Superior temporal gyrus (tissue), 1 donor: ENCODE results near the gene ABCF2.

Source experiments
- DNase-seq: peaks from one replicate; pipeline ENCODE4 v3.0.0-alpha.2; 2016; ENCODE audit errors: extremely low spot score

The ABCF2 gene

DNA sequence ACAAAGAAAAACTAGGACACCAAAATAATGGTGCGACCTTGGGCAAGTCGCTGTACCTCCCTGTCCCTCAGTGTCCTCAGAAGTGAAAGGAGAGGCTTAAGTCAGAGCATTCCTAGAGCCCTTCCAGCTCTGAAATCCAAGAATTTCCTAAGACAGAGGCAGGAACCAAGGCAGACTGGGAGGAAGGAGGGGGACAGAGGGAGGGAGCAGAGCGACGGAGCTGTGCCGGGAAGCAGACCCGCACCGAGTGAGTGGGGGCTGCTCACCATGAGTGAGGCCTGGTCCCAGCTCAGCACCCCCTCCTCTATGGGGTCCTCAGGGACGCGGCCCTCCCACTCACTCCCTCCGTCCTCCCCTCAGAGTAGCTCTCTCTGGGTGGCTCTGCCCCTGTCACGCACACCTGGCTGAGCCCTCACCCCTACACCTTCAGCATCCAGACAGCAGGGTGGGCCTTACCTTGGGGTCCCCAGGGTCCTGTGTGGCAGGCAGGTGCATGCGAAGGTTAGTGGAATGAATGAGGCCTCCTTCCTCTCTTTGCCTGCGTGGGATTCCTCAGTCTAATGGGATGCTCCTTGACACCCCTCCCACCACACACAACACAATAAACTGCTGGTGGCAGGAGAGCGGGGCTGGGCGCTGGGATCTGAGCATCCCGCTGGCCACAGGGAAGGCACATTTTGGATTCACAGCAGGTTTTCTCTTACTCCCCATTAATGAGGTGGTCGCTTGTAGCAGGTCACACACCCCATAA, 26.1 kb upstream of the ABCF2 start:
- no peak for DNase-seq

DNA sequence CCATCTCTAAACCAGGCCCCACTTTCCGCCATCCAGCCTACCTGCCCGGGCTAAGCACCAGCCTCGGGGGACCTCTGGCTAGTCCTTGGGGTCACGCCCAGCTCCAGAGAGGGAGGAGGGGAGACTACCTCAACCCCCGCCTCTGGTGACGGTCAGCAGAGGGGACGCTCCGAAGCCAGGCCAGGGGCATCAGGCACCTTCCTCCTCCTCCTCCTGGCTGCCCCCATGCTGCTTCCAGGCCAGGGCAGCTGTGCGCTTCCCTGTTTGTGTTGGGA, 25.5 kb upstream of the ABCF2 start:
- DNase-seq: no peak

DNA sequence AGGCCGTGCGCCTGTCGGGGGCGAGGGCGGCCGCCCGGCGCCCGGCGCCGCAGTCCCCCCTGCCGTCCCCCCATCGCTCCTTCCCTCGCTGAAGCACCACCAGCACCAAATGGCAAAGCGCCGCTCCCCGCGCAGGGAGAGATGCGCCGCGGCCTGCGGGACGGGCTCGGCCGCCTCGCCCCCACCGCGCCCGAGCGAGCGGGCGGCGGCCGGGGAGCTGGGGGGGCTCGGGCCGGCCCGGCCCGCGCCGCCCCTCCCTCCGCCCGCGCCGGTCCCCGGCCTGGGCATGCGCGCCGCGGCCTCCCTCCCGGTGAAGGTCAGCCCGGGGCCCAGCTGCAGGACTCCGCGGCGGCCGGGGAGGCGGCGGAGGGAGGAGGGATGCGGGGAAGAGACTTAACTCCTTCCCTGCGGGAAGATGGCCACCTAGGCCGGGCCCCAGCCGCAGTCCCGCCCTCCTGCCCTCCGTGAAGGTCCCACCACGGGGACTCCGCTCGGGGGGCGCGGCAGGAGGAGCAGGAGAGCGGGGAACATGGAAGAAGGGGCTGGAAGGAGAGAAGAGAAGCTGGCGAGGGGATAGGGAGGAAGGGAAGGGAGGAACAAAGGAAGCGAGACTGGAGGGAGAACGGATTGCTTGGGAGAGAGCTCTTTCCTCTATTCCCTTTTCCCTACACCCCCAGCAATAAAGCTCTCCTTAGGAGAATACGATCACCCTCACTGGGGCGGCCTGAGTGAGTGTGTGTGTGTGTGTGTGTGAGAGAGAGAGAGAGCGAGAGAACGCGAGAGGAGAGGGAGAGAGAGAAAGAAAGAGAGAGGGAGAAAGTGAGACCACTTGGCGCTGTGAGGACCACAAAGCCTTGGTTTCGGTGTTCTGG, 24.9 kb upstream of the ABCF2 start:
- peak; percentile 71 for DNase-seq

DNA sequence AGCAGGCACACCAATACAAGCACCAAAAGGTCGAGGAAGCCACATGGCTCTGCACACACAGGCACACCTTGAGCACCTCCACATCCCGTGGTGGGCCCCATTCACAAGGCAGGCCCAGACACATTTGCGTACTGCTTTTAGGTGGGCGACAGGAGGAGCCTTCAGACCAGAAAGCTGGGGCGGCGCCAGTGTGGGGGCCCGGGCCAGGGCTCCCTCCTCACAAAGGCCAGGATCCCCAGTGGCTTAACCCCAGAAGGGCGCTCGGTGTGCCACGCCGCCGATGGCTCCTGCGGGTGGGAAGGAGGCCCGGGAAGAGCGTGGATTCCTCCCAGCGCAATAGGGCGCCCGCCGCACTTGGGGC, 24.3 kb upstream of the ABCF2 start:
- DNase-seq: peak; percentile 38

DNA sequence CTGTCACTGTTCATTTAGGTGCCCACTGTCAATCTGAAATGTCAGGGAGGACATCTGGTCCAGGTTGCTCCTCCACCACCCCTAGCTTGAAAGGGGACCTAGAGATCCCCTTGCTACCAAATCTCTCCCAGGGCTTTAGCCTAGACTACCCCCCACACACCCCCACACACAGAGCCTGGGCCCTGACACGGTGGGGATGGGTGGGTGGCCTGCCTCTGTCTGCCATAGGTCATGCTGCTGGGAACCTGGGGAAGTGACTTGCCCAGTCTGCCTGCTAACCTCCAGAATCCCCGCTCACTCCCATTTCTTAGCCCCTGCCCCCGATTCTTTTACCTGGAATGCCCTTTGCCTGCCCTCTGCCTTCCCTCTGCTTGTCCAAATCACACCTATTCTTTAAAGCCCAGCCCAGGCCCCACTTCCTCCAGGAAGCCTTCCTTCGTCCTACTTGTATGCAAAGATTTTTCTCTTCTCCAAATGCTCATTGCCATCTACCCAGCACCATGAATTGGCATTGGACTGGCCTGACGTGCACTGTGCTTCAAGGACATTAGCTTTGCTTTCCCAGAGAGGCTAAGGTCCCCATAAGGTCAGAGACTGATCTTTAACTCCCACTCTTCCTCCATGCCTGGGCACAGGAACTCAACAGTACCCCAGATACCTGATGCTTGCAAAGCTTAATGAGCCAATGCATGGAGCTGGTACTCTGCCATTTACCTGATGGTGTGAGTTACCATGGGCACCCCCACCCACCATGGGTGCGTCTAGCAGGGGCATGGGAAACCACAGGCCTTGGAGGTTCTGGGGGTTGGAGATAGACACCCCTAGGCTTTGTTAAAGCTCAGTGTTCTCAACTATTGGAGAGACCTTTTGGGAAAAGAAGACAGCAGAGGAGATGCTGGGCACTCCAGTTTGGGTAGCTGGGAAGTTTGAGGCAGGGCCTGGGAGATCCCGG, 23.5 kb upstream of the ABCF2 start:
- no peak for DNase-seq

DNA sequence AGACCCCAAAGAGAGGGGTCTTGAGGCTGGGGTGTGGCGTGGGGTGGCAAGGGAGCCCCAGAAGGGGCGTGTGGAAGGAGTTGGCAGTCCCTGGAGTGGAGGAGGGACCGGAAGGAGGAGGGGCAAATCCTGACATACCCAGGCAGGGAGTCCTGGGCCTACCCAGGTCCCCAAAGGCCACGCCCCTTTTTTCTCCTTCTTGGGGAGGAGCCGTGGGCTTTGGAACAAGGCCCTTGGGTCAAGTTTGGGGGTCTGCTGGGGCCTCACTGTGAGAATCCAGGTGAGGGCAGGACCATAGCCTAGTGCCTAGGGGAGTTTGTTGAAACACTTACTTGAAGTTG, 22.7 kb upstream of the ABCF2 start:
- no peak for DNase-seq

DNA sequence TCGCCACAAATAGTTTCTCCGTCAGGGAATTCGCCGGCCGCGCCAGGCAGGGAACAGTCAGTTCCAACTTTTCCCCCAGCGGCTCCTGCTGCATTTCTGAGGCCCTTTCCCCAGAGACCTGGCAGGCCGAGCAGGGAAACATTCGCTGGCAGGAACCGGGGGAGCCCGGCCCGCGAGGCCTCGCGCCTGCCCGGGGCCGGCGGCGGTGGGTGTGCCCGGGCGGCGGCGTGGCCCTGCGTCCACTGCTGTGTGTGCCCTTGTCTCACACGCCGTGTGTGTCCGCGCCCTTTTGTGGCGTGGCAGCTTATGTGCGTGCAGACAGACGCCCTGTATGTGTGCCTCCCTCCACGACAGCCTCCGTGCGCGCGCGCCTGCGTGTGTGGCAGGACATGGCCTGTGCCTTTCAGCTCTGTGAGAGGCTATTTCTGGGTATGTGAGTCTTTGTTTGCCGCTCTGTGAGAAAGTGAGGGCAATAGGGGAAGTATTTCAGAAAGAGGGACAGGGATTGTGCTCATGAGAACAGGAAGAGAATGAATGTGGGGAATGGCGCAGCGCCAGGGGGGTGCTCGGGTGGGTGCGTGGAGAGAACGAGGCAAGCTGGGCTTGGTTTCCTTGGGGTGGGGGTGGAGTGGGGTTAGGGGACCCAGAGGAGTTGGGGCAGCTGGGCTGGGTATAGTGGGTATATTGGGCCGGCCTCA, 22.2 kb upstream of the ABCF2 start:
- peak; percentile 56 for DNase-seq

DNA sequence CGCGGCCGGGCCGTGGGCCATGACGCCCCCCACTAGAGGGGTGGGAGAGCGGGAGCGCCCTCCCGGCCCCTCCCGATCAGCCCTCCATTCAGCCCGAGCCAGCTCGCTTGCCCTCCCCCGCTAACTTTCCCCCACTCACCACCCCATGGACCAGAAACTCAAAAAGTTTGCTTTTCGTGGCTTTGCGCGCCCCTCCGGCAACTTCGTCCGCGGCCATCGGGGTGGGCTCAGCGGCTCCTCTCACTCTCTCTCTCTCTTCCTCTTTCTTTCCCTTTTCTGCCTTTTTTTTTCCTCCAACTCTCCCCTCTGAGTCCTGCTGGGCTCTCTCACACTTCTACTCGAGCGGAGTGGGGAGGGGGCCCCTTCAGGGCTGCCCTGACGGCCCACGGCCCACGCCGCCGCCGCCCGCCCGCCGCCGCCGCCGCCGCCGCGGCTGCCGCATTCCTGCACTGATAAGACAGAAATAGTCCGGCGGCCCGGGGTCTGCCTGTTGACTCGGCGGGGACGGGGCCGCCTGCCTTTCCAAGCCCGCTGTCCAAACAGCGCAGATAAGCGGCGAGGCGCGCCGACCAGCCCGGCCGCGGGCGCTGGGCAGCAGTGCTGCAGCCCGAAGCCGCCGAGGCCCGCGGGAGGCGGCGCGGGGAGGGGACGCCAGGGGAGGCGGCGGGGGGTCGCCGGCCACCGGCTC, 21.5 kb upstream of the ABCF2 start, which contains the start of gene SMARCD3:
Gene SMARCD3 (minus strand): TSS at position 349 of the 688 bp plus-strand sequence. CDS start 132 bp downstream, at position 217.
- peak; percentile 70 for DNase-seq

DNA sequence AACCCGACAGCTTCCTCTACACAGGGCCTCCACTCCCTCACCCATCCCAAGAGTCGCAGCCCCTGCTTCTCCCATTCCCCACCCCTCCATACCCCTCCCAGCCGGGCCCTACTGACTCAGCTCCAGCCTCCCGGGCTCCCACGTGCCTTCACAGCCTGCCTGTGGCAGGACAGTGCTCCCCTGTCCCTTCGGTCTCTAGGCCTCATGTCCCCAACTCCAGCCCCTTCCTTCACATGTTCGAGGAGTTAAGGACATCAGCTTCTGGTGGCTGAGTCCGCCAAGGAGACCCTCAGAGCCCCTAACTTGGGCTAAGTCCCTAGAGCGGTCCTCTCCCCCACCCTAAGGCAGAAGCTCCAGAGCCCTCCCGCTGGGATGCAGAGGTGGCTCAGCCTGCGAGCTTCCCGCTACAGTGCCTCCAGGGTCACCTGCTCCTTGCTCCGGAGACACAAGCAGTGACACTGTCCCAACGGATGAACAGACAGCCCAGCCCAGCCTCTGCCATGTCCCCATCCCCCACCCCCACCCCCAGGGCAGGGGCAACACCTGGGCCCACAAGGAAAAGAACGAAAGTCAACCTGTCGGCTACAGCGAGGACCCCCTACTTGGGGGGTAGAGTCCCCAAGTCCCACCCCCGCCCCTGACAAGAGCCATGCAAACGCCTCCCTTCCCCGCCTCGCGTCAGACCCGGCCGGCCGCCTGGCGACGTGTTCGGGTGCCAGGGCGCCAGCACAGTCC, 20.8 kb upstream of the ABCF2 start:
- DNase-seq: no peak

DNA sequence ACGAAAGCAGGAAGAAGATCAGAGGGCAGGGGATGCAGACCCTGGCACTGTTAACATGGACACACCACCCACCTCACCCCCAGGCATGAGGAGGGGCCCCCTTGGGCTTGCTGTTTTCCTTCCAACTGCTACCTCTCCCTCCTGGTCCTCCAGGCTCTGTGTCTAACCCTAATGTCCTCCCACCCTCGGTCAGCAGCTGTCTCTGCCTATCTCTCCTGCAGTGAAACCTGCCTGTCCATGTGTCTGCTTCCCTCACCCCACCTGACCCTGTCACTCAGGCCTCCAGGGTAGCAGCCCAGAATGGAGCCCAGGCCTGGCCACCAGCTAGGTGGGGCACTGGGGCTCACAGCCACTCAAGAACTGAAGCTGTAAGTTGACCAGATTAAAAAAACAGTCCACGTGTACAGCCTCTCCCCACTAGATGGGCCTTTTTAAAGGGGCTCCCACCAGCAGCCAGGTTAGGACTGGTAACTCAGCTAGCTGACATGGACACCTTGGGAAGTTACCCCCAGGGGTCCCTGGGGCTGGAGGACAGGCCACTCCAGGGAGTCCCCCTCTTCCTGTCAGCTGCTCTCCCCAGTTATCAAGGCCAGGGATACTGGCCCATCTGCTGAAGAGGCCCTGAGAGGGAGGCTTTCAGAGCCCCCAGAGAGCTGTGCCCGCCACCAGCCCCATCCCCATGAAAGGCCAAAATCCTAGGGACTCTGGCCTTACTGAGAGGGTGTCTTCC, 20.0 kb upstream of the ABCF2 start:
- no peak for DNase-seq

DNA sequence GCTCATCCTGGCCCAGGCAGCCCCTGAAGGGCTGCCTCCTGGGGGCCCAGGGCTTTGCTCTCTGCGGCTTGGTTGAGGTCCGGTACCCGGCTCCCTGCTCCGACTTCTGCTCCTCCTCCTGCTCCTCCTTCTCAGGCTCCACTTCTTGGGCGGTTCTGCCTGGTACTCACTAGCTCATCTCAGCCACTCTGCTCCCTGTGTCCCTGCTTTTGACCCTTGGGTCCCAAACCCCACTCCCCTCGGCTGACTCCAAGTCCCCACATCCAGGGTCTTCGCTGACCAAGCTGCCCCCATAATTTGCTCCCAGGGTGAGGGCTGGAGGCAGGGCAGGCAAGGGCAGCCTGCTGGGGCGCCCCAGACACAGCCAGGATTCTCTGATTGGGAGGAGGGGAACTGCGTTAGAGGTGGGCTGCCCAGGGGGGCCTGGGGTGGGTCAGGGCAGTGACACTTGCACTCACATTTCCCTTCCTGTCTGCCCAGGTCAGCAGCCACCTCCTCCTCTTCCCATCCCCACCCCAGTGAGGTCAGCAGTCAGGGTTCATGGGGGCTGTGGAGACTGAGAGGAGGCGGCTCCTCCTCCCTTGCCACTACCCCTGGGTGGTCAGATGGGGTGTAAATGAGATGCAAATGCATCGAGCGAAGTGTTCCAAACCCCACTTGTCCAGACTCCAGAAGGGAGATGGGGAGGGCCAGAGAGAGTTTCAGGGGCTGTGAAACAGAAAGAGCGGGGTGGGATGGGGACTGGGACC, 19.3 kb upstream of the ABCF2 start:
- no peak for DNase-seq

DNA sequence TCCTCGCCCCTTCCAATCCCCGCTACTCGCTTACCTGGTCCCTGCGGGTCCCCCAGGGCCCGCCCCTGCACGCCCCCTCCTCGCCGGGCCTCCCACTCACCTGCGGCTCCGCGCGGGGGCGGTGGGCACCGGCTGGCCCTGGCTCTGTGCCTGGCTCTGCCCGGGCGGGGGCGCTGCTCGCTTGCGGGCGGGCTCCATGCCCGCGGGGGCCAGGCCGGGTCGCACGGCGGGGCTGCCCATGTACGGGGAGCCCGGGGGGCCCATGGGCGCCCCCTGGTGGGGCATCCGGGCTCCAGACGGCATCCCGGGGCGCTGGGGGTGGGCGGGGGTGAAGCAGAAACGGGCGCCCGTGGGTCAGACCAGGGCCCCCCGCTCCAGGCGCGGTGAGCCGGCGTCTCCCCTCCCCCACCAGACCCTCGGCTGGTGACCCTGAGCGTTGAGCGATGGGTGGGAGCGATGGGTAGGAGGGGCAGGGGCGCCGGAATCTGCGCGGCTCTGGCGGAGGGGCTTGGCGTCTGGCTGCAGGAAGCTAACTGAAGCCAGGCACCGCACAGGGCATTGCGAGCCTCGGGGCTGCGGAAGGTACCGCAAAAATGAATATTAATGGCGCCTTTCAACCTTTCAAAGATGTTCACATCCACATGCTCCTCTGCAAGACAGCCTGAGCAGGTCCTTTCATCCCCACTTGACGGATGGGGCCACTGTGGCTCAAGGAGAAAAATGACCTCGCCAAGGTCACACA, 18.5 kb upstream of the ABCF2 start:
- no peak for DNase-seq

DNA sequence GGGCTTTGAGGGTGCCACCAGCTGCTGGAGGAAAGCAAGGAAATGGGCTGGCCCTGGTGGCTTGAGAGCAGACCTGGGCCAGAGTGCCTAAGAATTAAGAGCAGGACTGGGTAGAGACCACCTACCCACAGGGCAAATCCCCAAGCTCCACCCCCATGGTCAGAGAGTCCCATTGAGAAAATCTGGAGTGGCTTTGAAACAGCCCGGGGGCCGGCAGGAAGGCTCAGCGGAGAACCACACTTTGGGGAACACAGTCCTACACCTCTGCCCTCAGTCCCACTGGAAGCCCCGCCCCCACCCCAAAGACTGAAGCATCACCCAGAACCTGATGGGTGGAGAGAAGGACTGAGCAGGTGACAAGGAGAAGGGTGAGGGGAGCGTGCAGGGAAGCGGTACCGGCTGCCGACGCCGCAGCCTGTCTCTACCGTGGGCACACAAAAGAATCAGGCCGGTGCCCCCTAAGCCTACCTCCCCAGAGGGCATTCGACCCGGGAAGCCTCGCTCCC, 17.9 kb upstream of the ABCF2 start:
- no peak for DNase-seq

DNA sequence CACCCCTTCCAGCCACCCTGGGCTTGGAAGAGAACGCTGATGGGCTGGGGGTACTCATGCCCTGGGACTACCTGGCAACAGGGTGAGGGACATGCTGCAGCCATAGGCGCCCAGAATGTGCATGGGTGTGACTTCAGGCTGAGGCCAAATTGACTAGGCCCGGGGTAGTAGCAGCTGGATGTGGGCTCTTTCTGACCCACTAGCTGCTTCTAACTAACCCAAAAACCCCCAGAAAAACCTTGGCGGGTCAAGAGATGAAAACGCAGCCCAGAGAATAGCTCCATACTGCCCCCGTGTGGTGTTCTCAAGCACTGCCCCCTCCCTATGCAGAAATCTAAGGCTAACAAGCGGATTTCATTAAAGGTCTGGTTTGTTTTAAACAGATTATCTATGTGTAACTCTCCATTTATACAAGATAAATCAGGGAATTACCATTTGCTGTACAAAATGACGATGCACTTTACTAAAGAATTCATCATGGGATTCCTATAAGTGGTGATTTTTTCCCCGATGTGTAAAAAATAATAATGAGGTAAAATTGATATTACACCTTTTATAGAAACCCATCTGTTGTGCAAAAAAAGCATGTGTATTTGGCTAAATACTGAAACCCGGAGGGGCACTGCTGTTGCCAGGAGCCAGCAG, 17.3 kb upstream of the ABCF2 start:
- peak; percentile 79 for DNase-seq

DNA sequence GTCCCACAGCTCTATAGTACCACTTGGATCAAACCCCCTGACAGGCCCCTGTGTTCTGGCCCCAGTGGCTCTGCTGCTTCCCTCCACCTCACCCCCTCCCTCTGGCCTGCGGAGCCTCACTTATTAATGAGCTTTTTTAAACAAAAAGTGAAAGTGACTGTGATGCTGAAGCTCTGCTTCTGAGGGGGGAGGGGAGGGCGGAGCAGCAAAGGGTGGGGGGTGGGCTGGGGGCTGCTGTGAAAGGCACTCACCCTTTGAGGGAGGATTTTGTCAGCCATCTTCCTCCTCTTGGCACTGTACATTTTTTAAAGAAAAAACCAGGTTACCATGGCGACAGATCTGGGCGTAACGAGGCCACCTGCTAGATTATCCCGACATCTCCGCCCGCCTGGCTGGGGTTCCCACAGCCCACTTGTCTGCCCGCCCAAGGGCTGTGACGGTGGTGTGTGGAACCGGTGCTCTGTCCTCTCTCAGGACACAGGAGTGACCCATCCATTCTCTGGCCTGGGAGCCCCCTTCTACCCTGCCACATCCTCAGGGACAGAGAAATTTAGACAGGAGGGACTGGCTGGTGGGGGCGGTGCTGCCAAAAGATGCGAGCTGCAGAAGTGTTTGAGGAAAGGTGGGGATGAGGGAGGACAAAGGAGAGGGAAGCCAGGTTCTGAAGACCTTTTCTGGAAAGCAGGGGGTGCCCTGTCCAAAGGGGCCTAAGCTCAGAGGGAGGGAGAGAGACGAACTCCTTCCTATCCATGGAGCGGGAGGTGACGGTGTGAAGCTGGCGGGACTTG, 16.6 kb upstream of the ABCF2 start:
- DNase-seq: peak; percentile 57

DNA sequence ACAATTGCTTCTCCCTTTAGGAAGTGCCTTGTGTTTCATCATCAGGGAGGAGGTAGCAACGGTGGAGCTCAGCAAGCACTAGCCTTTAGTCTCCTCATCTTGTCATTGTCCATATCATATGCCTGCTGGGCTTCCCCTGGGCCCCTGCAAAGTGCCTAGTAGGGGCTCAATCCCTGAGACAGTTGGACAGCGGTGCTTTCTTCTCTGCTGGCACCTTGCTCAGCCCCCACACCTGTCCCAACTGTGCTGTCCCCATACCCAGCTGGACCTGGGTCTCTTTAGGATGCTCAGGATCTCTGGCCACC, 16.0 kb upstream of the ABCF2 start:
- no peak for DNase-seq
